Stimulated activated CD4-positive, alpha-beta T cell treated with anti-CD3 and anti-CD28 coated beads, Interleukin-1b, Interleukin-23, amount 100 ng/mL, for 4 hours (primary cell): ENCODE measurements around the gene PLXDC1.
"Not testable (repeated sequence)": the region's sequence is repeated elsewhere in the genome, so short reads cannot be mapped to it uniquely, and the experiment has no call there.

Experiments
- DNase-seq, 2 donors: peaks; one replicate each; pipeline ENCODE4 v3.0.0-alpha.2; 2020; ENCODE audit warnings: low read depth in 2 of 2

Gene PLXDC1

DNA sequence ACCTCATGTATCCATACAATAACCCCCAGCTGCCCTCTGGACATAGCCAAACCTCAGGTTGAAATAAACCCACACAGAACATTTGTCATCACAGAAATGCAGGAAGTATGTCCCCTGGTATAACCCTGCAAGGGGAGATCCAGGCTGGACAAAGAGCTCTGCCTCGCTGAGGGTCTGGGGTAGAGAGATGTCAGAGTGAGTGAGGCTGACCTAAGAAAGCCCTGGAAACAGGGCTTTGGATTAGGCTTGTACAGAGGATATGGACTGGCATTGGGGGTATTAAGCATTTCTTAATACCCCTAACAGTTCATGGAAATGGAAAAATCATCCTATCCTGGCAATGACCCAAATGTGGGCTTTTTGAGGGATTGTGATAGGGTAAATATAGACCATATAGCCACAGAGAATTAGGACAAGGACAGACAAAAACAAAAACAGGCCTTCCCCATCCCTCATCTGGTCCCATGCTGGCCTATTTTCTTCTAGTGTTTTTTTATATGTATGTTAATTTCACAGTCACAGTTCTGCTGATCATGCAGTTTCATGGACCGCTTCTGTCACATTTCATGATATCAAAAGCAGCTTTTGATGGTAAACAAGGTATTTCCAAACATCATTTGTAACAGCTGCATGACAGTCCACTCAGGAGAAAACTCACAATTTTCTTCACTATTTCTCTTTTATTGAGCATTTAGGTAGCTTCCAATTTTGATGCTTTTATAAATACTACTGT lies 26.1 kb downstream of the PLXDC1 start:
- DNase-seq, result no peak

GRCh38 chr17:39123627-39124026 lies 27.8 kb downstream of the PLXDC1 start:
- no peak for DNase-seq

- no peak for DNase-seq
These were observed 28.4 kb downstream of the PLXDC1 start for GRCh38 chr17:39122991-39123390.

- not testable (repeated sequence) for DNase-seq
These were observed 29.5 kb downstream of the PLXDC1 start for GRCh38 chr17:39121919-39122318.

DNA sequence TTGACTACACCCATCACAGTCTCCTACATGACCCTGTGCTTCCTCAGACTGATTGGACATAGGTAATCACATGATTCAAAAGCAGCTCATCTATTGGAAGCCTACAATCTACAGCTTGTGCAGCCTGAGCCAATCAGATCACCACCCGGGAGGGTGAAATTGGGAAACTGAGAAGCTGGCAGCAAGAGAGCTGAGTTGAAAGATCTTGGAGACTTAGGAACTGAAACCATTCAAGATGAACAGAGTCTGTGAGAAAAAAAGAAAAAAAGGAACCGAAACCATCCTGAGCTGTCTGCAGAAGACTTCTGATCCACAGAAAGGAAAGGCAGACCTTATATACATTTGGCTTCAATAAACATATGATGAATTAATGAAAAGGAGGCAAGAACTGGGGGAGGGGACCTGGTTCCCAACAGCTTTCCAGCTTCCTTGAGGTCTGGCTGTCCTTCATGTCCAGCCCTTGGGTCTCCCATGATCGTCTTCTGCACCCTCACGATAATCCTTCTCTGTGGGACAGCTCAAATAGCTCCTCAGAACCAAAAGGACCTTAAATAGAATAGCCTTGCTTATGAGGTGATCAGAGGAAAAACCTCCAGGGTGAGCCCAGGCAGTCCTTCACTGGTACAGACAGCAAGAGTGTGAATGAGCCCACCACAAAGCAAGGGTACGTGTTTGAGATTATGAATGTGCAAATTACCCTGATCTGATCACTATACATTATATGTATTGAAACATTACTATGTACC lies 32.6 kb downstream of the PLXDC1 start:
- no peak for DNase-seq

- DNase-seq, result no peak
These were observed 35.2 kb downstream of the PLXDC1 start for GRCh38 chr17:39116224-39116623.

GRCh38 chr17:39115135-39115534 lies 36.3 kb downstream of the PLXDC1 start:
- DNase-seq, result no peak

- DNase-seq, result no peak
These were observed 36.7 kb downstream of the PLXDC1 start for GRCh38 chr17:39114723-39115122.

DNA sequence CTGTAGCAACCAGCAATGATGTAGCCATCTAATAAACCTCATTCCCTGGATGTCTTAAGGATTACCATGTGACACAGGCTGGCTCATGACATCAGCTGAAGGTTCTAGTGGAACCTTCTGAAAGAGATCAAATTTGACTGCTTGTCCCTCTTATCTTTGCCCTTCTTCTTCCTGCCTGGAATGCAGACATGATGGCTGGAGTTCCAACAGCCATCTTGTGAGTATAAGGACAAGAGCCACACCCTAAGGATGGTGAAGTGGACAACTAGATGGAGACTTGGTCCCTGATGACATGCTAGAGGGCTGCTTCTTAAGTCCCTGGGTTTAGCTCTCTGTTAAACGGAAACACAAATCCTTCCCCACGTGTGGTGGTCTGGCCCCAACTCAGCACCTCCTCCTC lies 37.6 kb downstream of the PLXDC1 start:
- no peak for DNase-seq

DNA sequence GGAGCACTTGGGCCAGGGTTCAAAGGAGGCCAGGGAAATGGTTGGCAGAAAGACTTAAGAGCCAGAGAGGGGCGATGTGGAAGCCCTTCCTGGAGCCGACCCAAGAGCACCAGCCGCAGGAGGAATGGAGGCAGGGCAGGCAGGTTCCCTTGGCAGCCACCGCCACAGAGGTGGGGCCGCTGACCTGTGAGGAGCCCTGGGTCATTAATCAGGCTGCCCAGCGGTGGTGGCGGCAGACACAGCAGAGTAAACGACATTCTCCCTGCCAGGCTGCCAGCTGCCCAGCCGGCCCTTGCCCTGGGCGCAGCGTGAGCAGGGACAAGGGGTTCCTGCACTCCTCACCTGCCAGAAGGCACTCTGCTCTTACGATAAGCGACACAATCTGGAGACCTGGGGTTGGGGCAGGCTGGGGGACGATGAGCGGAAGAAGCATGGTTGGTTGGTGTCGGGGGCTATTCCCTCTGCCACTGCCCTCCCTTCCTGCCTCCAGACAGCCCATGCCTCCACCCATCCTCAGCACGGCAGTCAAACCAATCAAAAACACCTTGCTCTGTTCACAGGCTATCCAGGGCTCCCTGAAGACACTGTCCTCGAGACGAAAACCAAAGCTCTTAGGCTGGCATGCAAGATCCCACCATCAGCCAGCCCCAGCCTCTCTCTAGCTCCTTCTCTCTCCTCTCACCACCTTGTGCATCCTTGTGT lies 40.9 kb downstream of the PLXDC1 start:
- DNase-seq, result no peak

DNA sequence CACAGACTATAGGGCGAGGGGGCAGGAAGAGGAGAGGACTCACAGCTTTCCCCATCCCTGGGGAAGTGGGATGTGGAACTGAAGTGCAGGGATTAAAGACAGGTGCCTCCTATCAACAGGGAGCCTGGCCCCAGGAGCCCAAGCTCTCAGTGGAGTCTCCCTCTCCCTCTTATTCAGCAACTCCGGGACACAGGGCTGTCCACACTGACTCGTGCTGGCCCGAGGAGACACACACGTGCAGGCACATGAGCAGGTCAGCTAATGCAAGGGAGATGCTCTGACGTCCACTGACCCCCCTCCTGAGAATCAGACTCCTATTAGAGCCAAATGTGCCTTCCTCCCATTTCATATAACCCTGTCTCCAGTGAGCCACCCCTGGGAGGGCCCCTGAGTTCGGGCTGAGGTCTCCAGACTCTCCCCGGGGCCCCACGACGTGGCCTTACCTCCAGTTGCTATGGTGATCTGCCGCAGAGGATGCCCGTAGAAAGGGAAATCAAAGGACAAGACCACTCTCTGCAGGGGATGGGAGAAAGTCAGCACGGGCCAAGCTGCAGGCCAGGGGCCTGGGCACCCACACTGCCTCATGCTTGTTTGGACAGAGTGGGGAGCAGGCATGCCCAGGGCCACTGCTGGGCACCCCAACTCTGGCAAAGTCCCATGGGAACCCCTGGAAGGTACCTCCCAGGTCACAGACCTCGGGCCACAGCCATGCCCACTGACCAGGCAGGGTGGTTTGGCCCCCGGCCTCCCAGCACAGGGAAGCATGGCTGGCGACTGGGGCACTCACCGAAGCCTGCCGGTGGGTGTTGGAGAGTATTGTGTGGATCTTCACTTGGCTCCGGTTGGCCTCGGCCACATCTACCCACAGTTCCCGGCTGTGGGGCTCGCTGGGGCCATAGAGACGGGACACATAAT lies 42.7 kb downstream of the PLXDC1 start:
- no peak for DNase-seq

DNA sequence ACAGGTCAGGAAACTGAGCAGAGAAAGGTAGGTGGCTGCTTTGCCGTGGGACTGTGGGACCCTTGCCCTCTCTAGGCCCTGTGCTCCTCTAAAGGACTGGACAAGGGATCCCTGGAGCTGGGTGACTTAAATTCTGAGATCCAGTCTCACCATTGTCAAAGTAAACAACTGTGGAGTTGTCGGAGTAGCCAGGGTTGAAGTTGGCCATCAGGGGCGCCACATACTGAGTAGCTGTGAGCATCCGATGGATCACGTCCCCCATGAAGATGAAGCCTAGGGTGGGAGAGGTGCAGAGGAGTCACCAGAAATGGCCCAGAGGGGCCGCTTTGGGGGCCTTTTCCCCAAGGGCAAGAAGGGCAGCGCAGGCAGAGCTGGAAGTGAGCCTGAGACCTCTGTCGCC lies 43.5 kb downstream of the PLXDC1 start:
- no peak for DNase-seq

DNA sequence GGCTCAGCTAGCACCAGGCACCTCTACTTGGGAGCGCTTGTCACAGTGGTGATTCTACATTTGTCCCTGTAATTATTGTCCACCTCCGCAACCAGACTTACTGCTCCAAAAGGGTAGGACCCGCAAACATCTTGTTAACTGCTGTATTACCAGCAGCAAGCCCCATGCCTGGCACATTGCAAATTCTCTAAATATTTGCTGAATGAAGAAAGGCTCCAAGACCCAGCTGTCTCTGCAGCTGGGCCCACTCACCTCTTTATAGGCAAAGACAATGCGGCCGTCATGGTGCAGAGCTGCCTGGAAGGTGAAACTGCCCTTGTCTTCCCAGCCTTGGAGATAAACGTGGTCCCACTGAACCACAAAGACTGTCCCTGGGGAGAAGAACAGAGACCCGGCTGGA lies 44.3 kb downstream of the PLXDC1 start:
- no peak for DNase-seq

DNA sequence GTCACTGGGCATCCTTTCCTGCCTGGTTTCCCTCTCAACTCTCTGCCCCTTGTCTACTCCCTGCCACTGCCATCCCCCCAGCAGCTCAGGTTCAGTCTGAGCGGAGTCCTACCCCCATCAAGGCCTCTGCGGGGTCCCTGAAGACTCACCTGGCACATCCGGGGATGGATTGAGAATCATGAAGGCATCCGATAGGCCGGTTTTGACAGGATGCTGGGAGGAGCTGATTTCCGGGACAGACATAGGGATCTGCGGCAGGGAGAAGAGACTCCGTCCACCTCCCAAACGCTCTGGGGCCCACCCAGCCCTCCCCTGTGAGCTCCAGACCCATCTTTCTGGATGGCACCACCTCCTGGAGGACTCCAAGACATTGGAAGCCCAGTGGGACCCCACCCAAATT lies 45.7 kb downstream of the PLXDC1 start:
- DNase-seq, result no peak

- no peak for DNase-seq
These were observed 46.8 kb downstream of the PLXDC1 start for GRCh38 chr17:39104657-39105056.

DNA sequence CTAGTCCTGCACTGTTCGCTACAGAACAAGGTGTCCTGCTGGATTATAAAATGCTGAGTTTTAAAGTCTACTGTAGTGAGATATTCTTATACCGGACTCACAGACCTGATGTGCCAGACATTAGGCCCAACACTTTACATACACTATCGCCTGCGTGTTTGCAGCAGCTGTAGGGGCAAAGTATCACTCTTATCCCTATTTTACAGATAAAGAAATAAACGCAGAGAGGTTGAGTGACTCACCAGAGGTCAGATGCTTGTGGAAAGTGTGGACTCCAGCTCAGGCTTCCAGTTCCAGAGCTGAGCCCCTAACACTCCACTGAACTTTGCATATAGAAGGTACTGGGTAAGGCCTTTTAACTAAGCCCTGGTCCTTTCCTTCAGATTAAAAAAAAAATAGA lies 47.4 kb downstream of the PLXDC1 start:
- no peak for DNase-seq

GRCh38 chr17:39101091-39101490 lies 50.3 kb downstream of the PLXDC1 start:
- no peak for DNase-seq

- no peak for DNase-seq
These were observed 50.9 kb downstream of the PLXDC1 start for GRCh38 chr17:39100530-39100929.

- DNase-seq, result no peak
These were observed 51.7 kb downstream of the PLXDC1 start for GRCh38 chr17:39099663-39100286.

GRCh38 chr17:39098588-39098987 lies 52.8 kb downstream of the PLXDC1 start:
- DNase-seq, result no peak

DNA sequence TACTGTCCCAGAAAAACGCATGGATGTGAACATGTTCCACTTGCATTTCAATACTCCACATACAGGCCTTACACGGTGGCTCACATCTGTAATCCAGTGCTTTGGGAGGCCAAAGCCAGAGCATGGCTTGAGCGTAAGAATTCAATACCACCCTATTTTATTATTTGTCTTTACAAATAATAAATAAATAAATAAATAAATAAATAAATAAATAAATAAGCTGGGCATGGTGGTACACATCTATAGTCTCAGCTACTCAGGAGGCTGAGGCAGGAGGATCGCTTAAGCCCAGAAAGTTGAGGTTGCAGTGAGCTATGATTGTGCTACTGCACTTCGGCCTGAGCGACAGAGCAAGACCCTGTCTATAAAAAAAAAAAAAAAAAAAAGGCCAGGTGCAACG lies 53.9 kb downstream of the PLXDC1 start:
- no peak for DNase-seq
